Measurements from ENCODE around the gene NOX3.

- TF ChIP-seq CTCF (IDR thresholded peaks at IDR 0.05; ENCODE audit: control extremely low read depth in 1 of 3, insufficient read depth in 1 of 3, low read depth in 1 of 3, low read length in 3 of 3) (no peak), NRF1 (IDR thresholded peaks at IDR 0.05; ENCODE audit: low read depth, low read length) (no peak), SP1 (IDR thresholded peaks at IDR 0.05; ENCODE audit: low read depth, low read length) (no peak), RFX5 (IDR thresholded peaks at IDR 0.05; ENCODE audit: borderline replicate concordance, low read depth, low read length) (no peak), MAFK (IDR thresholded peaks at IDR 0.05; ENCODE audit: low read depth, low read length) (no peak), RAD21 (IDR thresholded peaks at IDR 0.05 in 1 of 2, conservative IDR thresholded peaks at IDR 0.05 in 1 of 2; ENCODE audit: low read depth in 2 of 2, low read length in 2 of 2) (no peak)
Measured at GRCh38 chr6:155349129-155349528, 106.5 kb downstream of the NOX3 start.
